GM23248 (cell line): Measurements from ENCODE around the gene FAM193A. TPM values are rescaled to one million over a fixed set of nuclear protein-coding genes. Genes with fewer than 3 reads are reported as not detected.
"Not testable (repeated sequence)": the region's sequence is repeated elsewhere in the genome, so short reads cannot be mapped to it uniquely, and the experiment has no call there.

Experiments
- DNase-seq: peaks from one replicate; pipeline ENCODE4 v3.0.0-alpha.2; 2015
- H2AFZ ChIP-seq: fragments of 200-600 bp; sonication (generic); 2 replicates; pipeline ENCODE4 v1.6.1; 2016; ENCODE audit warnings: antibody characterized with exemption
- H3F3A ChIP-seq: fragments of 200-600 bp; sonication (generic); 2 replicates; pipeline ENCODE4 v1.6.1; 2016; ENCODE audit warnings: mild to moderate bottlenecking, antibody characterized with exemption, mixed run types; ENCODE audit not compliant: insufficient read depth
- H3K27ac ChIP-seq: fragments of 200-600 bp; sonication (generic); 2 replicates; pipeline ENCODE4 v1.5.1; 2016; ENCODE audit warnings: mild to moderate bottlenecking
- H3K27me3 ChIP-seq: fragments of 200-600 bp; sonication (generic); replicated peaks from 2 replicates; pipeline ENCODE4 v1.6.1; 2016; ENCODE audit warnings: mild to moderate bottlenecking; ENCODE audit not compliant: insufficient read depth
- H3K36me3 ChIP-seq: fragments of 200-600 bp; sonication (generic); 2 replicates; pipeline ENCODE4 v1.6.1; 2016; ENCODE audit warnings: low read depth, mild to moderate bottlenecking
- H3K4me1 ChIP-seq: fragments of 200-600 bp; sonication (generic); 2 replicates; pipeline ENCODE4 v1.6.1; 2016; ENCODE audit warnings: mild to moderate bottlenecking; ENCODE audit not compliant: insufficient read depth
- H3K4me2 ChIP-seq: fragments of 200-600 bp; sonication (generic); one replicate; pipeline ENCODE4 v1.6.1; 2016; ENCODE audit warnings: mild to moderate bottlenecking; ENCODE audit not compliant: unreplicated experiment
- H3K4me3 ChIP-seq: fragments of 200-600 bp; sonication (generic); 2 replicates; pipeline ENCODE4 v1.5.1; 2016; ENCODE audit warnings: mild to moderate bottlenecking
- H3K79me2 ChIP-seq: fragments of 200-600 bp; sonication (generic); 2 replicates; pipeline ENCODE4 v1.6.1; 2016; ENCODE audit warnings: mild to moderate bottlenecking; ENCODE audit not compliant: insufficient read depth
- H3K9ac ChIP-seq: fragments of 200-600 bp; sonication (generic); 2 replicates; pipeline ENCODE4 v1.6.1; 2016; ENCODE audit warnings: mild to moderate bottlenecking
- H3K9me2 ChIP-seq: fragments of 200-600 bp; sonication (generic); 2 replicates; pipeline ENCODE4 v1.6.1; 2016; ENCODE audit warnings: mixed run types, mild to moderate bottlenecking, moderate library complexity; ENCODE audit not compliant: insufficient read depth
- H3K9me3 ChIP-seq: fragments of 200-600 bp; sonication (generic); one replicate; pipeline ENCODE4 v1.6.1; 2017; ENCODE audit warnings: low read depth
- H4K20me1 ChIP-seq: fragments of 200-600 bp; sonication (generic); 2 replicates; pipeline ENCODE4 v1.6.0; 2016; ENCODE audit not compliant: insufficient read depth
- EZH2 ChIP-seq: fragments of 200-600 bp; sonication (generic); IDR thresholded peaks from 2 replicates; pipeline ENCODE4 v1.6.1; 2018; ENCODE audit warnings: antibody characterized with exemption, mild to moderate bottlenecking; ENCODE audit not compliant: insufficient read depth, poor library complexity, severe bottlenecking
- EZH2phosphoT487 ChIP-seq: fragments of 200-600 bp; sonication (generic); IDR thresholded peaks from 2 replicates; pipeline ENCODE4 v1.6.1; 2018; ENCODE audit warnings: antibody characterized with exemption, moderate library complexity, mild to moderate bottlenecking, low read depth; ENCODE audit not compliant: insufficient read depth
- WGBS, 2 experiments: methylation state at CpG; one replicate each; pipeline ENCODE4 v1.1.6; 2015 to 2017; ENCODE audit warnings: low lambda C conversion rate in 2 of 2, low coverage in 1 of 2; ENCODE audit errors: missing lambda C conversion rate in 2 of 2; 5-methylcytosine and 5-hydroxymethylcytosine counted together
- in situ Hi-C: fragments of 300-500 bp; cut with MboI; formaldehyde crosslinking; loops from 2 replicates; pipeline ENCODE4 v1.15.0; 2020
- polyA plus RNA-seq: library from polyadenylated mRNA; unstranded; fragments of >200 nt; fragmentation: Nextera tagmentation; extraction: Ambion mirVana; gene quantifications from 2 replicates; pipeline ENCODE4 v1.2.1, GENCODE V29; 2016
- total RNA-seq: library from RNA; depleted of rRNA; stranded (reverse); fragments of >200 nt; shearing (Covaris generic); gene quantifications from 2 replicates; pipeline ENCODE4 v1.2.3, GENCODE V29; 2014

FAM193A gene
- total and polyA plus RNA-seq, 2 experiments from 2014 or later, result 5.0 to 19.0 TPM

DNA sequence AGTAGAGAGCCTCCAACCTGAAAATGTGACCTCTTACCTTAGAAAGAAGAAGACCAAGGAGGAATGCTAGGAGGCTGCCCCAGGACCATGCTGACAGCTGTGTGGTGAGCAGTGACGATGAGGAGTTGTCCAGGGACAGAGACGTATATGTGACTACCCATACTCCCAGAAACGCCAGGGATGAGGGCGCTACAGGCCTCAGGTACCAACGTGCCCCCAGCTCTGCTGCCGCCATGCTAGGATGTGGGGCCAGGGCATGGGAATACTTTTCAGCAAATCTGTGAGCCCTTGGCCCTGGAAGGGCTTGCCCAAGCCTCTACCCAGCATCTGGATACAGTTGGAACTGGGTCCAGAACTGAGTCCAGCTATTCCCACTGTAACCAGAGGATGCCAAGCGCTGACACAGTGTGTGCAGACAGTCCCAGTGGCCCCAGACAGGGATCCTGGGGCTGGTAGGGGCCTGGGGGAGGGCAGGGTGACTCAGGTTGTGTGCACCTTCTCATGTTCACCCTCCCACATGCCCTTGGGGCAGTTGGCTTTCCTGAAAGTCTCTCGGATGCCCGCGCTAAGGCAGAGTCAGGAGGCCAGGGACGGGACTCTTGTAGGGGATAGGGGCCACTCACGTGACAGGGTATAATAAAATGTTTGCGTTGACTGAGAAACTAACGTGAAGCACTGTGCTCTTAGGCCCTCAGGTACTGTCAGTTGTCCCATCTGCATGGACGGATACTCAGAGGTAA is 23.9 kb upstream of the FAM193A start:
- Histone ChIP-seq H3K4me3 (no peak overlapping the region), H3K36me3 (peaks cover 18% of the 10 kb centered on the region; the same call in 1 of the 2 replicates), H2AFZ (no peak overlapping the region), H3K9me3 (no peaks in the 10 kb centered on the region), H3F3A (no peaks in the 10 kb centered on the region), H3K27me3 (no peaks in the 10 kb centered on the region), H4K20me1 (no peaks in the 10 kb centered on the region), H3K4me1 (no peaks in the 10 kb centered on the region), H3K4me2 (no peak overlapping the region), H3K79me2 (peaks cover 34% of the 10 kb centered on the region), H3K9ac (no peak overlapping the region), H3K27ac (no peak overlapping the region), H3K9me2 (no peaks in the 10 kb centered on the region)
- in situ Hi-C loops, result no loop called here
- 95 to 97% methylated on average over 15 of the region's 15 CpGs for WGBS, 2 experiments
- DNase-seq, result no peak
- no peak for TF ChIP-seq EZH2
- no peak for TF ChIP-seq EZH2phosphoT487

DNA sequence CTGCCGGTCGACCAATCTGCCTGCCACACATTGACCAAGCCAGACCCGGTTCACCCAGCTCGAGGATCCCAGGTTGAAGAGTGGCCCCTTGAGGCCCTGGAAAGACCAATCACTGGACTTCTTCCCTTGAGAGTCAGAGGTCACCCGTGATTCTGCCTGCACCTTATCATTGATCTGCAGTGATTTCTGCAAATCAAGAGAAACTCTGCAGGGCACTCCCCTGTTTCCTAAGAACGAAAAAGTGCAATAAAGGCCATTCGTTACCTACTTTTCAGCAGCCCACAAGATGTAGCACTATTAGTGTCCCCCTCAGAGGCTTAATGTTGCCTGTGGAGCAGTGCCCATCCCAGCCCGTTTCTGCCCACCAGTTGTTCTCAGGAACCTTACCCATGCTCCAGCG is 22.3 kb upstream of the FAM193A start:
- H3K9me3 ChIP-seq, H3K4me2 ChIP-seq, H3K27me3 ChIP-seq, H2AFZ ChIP-seq, H3K9me2 ChIP-seq, DNase-seq, H3K27ac ChIP-seq, H3F3A ChIP-seq, H3K9ac ChIP-seq, H4K20me1 ChIP-seq, in situ Hi-C loops, H3K4me3 ChIP-seq, H3K4me1 ChIP-seq: not testable (repeated sequence)
- WGBS, 2 experiments, result 94 to 97% methylated on average over 9 of the region's 9 CpGs
- H3K79me2 ChIP-seq, result peaks cover 19% of the 10 kb centered on the region
- H3K36me3 ChIP-seq, result peaks cover 18% of the 10 kb centered on the region; the same call in 1 of the 2 replicates

DNA sequence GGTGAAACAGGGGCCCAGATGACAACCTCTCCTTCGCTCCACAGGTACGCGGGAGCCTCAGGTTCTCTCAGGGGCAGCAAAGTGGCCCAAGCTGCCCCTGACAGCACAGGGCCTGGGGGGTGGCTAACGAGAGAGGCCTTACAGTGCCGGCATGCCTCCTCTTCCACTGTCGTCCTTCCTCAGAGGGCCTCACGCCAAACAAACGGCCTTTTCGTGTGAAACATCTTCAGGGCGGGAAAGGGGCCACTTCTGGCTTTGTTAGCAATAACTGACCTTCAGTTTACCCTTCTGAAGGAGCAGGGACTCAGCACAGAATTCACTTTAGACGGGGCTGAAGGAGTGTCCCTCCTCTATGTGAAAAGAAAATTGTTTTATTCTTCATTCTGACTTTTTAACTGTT is 21.5 kb upstream of the FAM193A start:
- H3K4me1 ChIP-seq, H2AFZ ChIP-seq, H4K20me1 ChIP-seq, H3K4me2 ChIP-seq, H3K4me3 ChIP-seq, H3K9me2 ChIP-seq, H3K27ac ChIP-seq, H3K27me3 ChIP-seq, DNase-seq, H3F3A ChIP-seq, in situ Hi-C loops, H3K9ac ChIP-seq, H3K9me3 ChIP-seq: not testable (repeated sequence)
- H3K36me3 ChIP-seq, result peaks cover 13% of the 10 kb centered on the region; the same call in 1 of the 2 replicates
- peaks cover 11% of the 10 kb centered on the region for H3K79me2 ChIP-seq
- WGBS, 2 experiments, result 82 to 84% methylated on average over 11 of the region's 11 CpGs

DNA sequence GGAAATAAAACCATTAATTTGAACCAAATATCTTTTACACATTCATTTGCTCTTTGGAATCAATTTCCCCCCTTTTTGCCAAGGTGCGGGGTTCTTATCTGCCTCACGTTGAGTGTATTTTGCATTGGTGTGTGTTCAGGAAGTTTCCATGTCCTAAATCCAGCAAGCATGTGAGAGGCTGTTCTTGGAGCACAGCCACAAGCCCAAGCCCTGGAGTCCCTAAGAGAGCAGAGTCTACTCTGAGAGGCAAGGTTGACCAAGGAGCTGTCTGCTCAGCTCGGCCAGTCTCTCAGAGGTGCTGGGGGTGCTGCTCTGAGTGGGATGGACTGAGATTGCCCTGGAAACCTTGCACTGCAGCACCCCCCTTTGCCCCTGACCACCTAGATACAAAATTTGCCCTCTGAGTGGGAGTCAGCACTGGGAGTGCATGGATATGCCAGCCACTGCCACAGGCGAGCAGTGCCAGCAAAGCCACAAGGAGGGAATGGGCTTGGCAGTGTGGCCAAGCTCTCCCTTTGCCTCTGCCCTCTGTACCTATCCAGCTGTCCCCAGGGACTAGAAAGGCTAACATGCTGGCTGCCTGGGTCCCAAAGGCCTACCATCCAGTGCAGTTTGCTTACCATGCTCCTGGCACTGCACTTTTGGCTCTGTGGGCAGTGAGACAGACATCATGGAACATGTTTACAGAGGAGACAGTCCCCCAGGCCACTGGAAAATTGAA is 20.5 kb upstream of the FAM193A start:
- WGBS, 2 experiments, result 69 to 74% methylated on average over 4 of the region's 4 CpGs
- Histone ChIP-seq H3K4me2 (no peak overlapping the region), H3K36me3 (peaks cover 13% of the 10 kb centered on the region; the same call in 1 of the 2 replicates), H2AFZ (no peak overlapping the region), H3K9me2 (no peaks in the 10 kb centered on the region), H3K79me2 (peaks cover under 1% of the 10 kb centered on the region), H3K27ac (no peak overlapping the region), H3K4me3 (no peak overlapping the region), H3K27me3 (no peaks in the 10 kb centered on the region), H4K20me1 (no peaks in the 10 kb centered on the region), H3K9ac (no peak overlapping the region), H3F3A (no peaks in the 10 kb centered on the region), H3K9me3 (no peaks in the 10 kb centered on the region), H3K4me1 (no peaks in the 10 kb centered on the region)
- TF ChIP-seq EZH2, result no peak
- TF ChIP-seq EZH2phosphoT487, result no peak
- DNase-seq, result no peak
- in situ Hi-C loops, result no loop called here
